Left lung (tissue), 10 donors: Measurements from ENCODE around the gene SLC52A3. TPM values are rescaled to one million over a fixed set of nuclear protein-coding genes. Genes with fewer than 3 reads are reported as not detected.

Source experiments
- ATAC-seq: fragments of 200-7000 bp; cut with Tn5 transposase; one replicate; pipeline ENCODE4 v1.9.1; 2020; ENCODE audit warnings: moderate library complexity
- DNase-seq, 4 donors: peaks; one replicate each; pipeline ENCODE4 v3.0.0-alpha.2; 2013 to 2020
- H3K27ac ChIP-seq, 2 donors: fragments of 200-600 bp; sonication (generic) in 1 of 2; one replicate each; pipeline versions ENCODE4 v1.5.0 to v1.8.0; 2020 to 2021
- H3K27me3 ChIP-seq, 2 donors: fragments of 200-600 bp; sonication (generic) in 1 of 2; one replicate each; pipeline versions ENCODE4 v1.5.0 to v1.8.0; 2020 to 2021
- H3K36me3 ChIP-seq, 2 donors: fragments of 200-600 bp; sonication (generic) in 1 of 2; one replicate each; pipeline versions ENCODE4 v1.5.0 to v1.8.0; 2020 to 2021
- H3K4me1 ChIP-seq, 2 donors: fragments of 200-600 bp; one replicate each; pipeline ENCODE4 v1.8.0; 2021
- H3K4me3 ChIP-seq, 2 donors: fragments of 200-600 bp; sonication (generic) in 1 of 2; one replicate each; pipeline versions ENCODE4 v1.5.0 to v1.8.0; 2020 to 2021; ENCODE audit warnings: mild to moderate bottlenecking in 1 of 2
- H3K9me3 ChIP-seq, 2 donors: fragments of 200-600 bp; sonication (generic) in 1 of 2; one replicate each; pipeline versions ENCODE4 v1.5.0 to v1.8.0; 2020 to 2021
- CTCF ChIP-seq, 2 donors: fragments of 200-600 bp; sonication (generic) in 1 of 2; IDR thresholded peaks; one replicate each; pipeline versions ENCODE4 v1.5.0 to v1.8.0; 2021; ENCODE audit warnings: antibody characterized with exemption in 2 of 2
- intact Hi-C, 2 donors: fragments of 100-400 bp; cut with DNase I; formaldehyde crosslinking; loops; one replicate each; pipeline versions ENCODE4 v1.11.2 to v1.14.2; 2022
- polyA plus RNA-seq, 6 donors: library from polyadenylated mRNA; unstranded; fragments of 120-200 nt; gene quantifications; one replicate each; pipeline ENCODE4 v1.2.1, GENCODE V29; 2013; ENCODE audit not compliant: insufficient read length in 6 of 6
- total RNA-seq, 2 donors: library from RNA; stranded (reverse); fragmentation: NEBNext Ultra II Directional; extraction: Animal tissue kit (Norgen Biotek cat#: 25700); gene quantifications; one replicate each; pipeline ENCODE4 v1.2.1, GENCODE V29; 2021
- donor health status: DM: no; HTN: yes; CAD: no.
- donor health status: DM: no; HTN: no; CAD: no.

Gene SLC52A3
- total and polyA plus RNA-seq, 8 donors: 0.37 to 2.7 (median 0.55) TPM

GRCh38 chr20:717271-717670, 51.0 kb downstream of the SLC52A3 start:
- intact Hi-C loops: no loop called here
- no peak for ATAC-seq
- no peak for DNase-seq
- Histone ChIP-seq H3K9me3 (peaks cover 0 to 13% of the 10 kb centered on the region in 2 donors), H3K4me1 (no peaks in the 10 kb centered on the region), H3K36me3 (no peaks in the 10 kb centered on the region), H3K4me3 (no peak overlapping the region), H3K27me3 (peaks cover 5 to 62% of the 10 kb centered on the region in 2 donors), H3K27ac (no peak overlapping the region)
- TF ChIP-seq CTCF (IDR thresholded peaks at IDR 0.05): no peak

- TF ChIP-seq CTCF (IDR thresholded peaks at IDR 0.05): no peak
- H3K27ac ChIP-seq: no peak overlapping the region
- H3K36me3 ChIP-seq: no peaks in the 10 kb centered on the region
- ATAC-seq (no peak), DNase-seq (no peak)
- no peaks in the 10 kb centered on the region for H3K4me1 ChIP-seq
- intact Hi-C loops: no loop called here
- H3K9me3 ChIP-seq: peaks cover 0 to 13% of the 10 kb centered on the region in 2 donors
- no peak overlapping the region for H3K4me3 ChIP-seq
- H3K27me3 ChIP-seq: peaks cover 17 to 66% of the 10 kb centered on the region in 2 donors
Measured at GRCh38 chr20:714453-714852, 53.8 kb downstream of the SLC52A3 start.

GRCh38 chr20:711576-711975, 56.7 kb downstream of the SLC52A3 start:
- Histone ChIP-seq H3K9me3 (peaks cover 0 to 13% of the 10 kb centered on the region in 2 donors), H3K4me3 (no peak overlapping the region), H3K27ac (no peak overlapping the region), H3K27me3 (peaks cover 27 to 63% of the 10 kb centered on the region in 2 donors), H3K36me3 (no peaks in the 10 kb centered on the region), H3K4me1 (no peaks in the 10 kb centered on the region)
- intact Hi-C loops: no loop called here
- TF ChIP-seq CTCF (IDR thresholded peaks at IDR 0.05): no peak
- DNase-seq: no peak
- ATAC-seq: no peak

- intact Hi-C loops: no loop called here
- Histone ChIP-seq H3K36me3 (no peaks in the 10 kb centered on the region), H3K27me3 (peaks cover 27 to 64% of the 10 kb centered on the region in 2 donors), H3K4me1 (no peaks in the 10 kb centered on the region), H3K9me3 (peaks cover 0 to 13% of the 10 kb centered on the region in 2 donors), H3K27ac (no peak overlapping the region), H3K4me3 (no peak overlapping the region)
- no peak for DNase-seq
- no peak for TF ChIP-seq CTCF (IDR thresholded peaks at IDR 0.05)
- ATAC-seq: no peak
Measured at GRCh38 chr20:710780-711450, 57.4 kb downstream of the SLC52A3 start.

Other genes starting within 250 kb of the SLC52A3 start
- 10 to 100 TPM; 78.5 to 94.4 TPM for gene CSNK2A1, start 224.7 kb downstream of the SLC52A3 start, total RNA-seq
- 100 to 1,000 TPM; 131 to 157 (median 135) TPM for gene CSNK2A1, start 224.7 kb downstream of the SLC52A3 start, polyA plus RNA-seq
- gene TCF15, start 158.2 kb downstream of the SLC52A3 start, total RNA-seq: under 1 TPM; 0.18 to 0.52 TPM
- gene TCF15, start 158.2 kb downstream of the SLC52A3 start, polyA plus RNA-seq: 1 to 10 TPM; 1.1 to 2.4 (median 1.8) TPM
- gene SRXN1, start 115.3 kb downstream of the SLC52A3 start, total RNA-seq: 10 to 100 TPM; 24.7 to 40.9 TPM
- gene SRXN1, start 115.3 kb downstream of the SLC52A3 start, polyA plus RNA-seq: 1 to 10 TPM; 6.2 to 8.7 (median 7.2) TPM
- not detected for gene SCRT2, start 92.7 kb downstream of the SLC52A3 start, total RNA-seq
- not detected for gene SCRT2, start 92.7 kb downstream of the SLC52A3 start, polyA plus RNA-seq
- gene FAM110A, start 65.2 kb upstream of the SLC52A3 start, total RNA-seq: 10 to 100 TPM; 13.0 to 21.5 TPM
- gene FAM110A, start 65.2 kb upstream of the SLC52A3 start, polyA plus RNA-seq: 10 to 100 TPM; 11.8 to 16.1 (median 13.2) TPM
- under 1 TPM; 0.16 to 0.20 TPM for gene ANGPT4, start 147.8 kb upstream of the SLC52A3 start, total RNA-seq
- under 1 TPM; 0.06 to 0.11 (median 0.09) TPM for gene ANGPT4, start 147.8 kb upstream of the SLC52A3 start, polyA plus RNA-seq
- 1 to 10 TPM; 2.2 to 6.1 TPM for gene RSPO4, start 233.8 kb upstream of the SLC52A3 start, total RNA-seq
- gene RSPO4, start 233.8 kb upstream of the SLC52A3 start, polyA plus RNA-seq: 1 to 10 TPM; 2.6 to 4.3 (median 3.4) TPM